ENCODE data around the gene LRRC36. TPM values are rescaled to one million over a fixed set of nuclear protein-coding genes. Genes with fewer than 3 reads are reported as not detected.

Gene LRRC36
- total and polyA plus RNA-seq, 2 of the 8 experiments (the other 6 are each of a cell fraction or from before 2014, with no cell fraction given): 0.15 TPM; not detected in 1

DNA sequence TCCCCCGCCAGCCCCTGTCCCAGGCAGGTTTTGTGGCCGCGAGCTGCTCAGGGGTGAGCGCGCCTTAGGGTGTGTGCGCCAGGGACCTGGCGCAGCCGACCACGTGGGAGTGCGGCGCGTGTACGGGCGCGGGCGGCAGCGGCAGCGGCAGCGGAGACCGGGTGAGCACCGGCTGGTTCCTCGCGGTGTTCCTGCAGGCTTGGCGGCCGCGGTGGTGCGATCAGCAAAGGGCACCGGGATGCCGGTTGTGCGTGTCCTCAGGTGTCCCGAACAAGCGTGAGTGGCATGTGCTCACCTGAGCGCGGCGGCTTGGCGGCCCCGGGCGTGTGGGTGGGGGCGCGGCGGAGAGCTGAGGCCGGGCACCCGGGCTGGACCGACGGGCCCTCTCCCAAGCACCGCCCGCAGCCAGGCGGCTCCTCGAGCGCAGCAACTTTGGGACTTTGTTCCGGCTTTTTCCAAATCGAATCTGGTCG lies 103.9 kb downstream of the LRRC36 start:
- Histone ChIP-seq H2BK12ac (ENCODE audit: low read depth, low read length) (peak overlapping the region; percentile 55; the same call in 1 of the 2 replicates), H2AFZ (ENCODE audit: low read length) (no peak overlapping the region), H3K4ac (replicated peaks; ENCODE audit: insufficient read length, low read depth, low read length) (peak overlapping the region; percentile 59), H3K4me1 (replicated peaks in 1 of 4; ENCODE audit: control insufficient read depth in 3 of 4, insufficient read depth in 4 of 4, low read length in 3 of 4) (peaks cover 4 to 42% (median 34%) of the 10 kb centered on the region in 4 experiments), H2BK15ac (ENCODE audit: low read length) (peak overlapping the region; percentile 81; the same call in 1 of the 2 replicates), H3K27me3 (replicated peaks in 1 of 4; ENCODE audit: control insufficient read depth in 3 of 4, extremely low read depth in 1 of 4, insufficient read depth in 3 of 4, low read length in 3 of 4) (peaks cover 0 to 19% (median 15%) of the 10 kb centered on the region in 4 experiments; a peak in 6 of 7 replicates), H3K79me1 (ENCODE audit: low read depth, low read length) (peaks cover 10% of the 10 kb centered on the region; the same call in 1 of the 2 replicates), H3K79me2 (ENCODE audit: control insufficient read depth in 1 of 2, insufficient read depth in 2 of 2, low read length in 2 of 2) (no peaks in the 10 kb centered on the region; a peak in 1 of 4 replicates), H3K4me2 (ENCODE audit: insufficient read depth in 1 of 2, low read depth in 2 of 2, low read length in 2 of 2) (peak overlapping the region; percentile 87 to 92), H4K20me1 (replicated peaks in 1 of 2; ENCODE audit: control insufficient read depth in 1 of 2, insufficient read depth in 2 of 2, low read length in 2 of 2) (peaks cover 0 to 3% of the 10 kb centered on the region in 2 experiments), H2AK5ac (ENCODE audit: low read depth, low read length) (no peak overlapping the region), H4K91ac (replicated peaks; ENCODE audit: insufficient read length, low read length) (peak overlapping the region; percentile 89), H3K23ac (ENCODE audit: insufficient read length) (no peak overlapping the region), H4K8ac (ENCODE audit: extremely low read depth, insufficient read depth, low read length) (peak overlapping the region; percentile 87), H3K36me3 (ENCODE audit: control insufficient read depth in 2 of 4, insufficient read depth in 4 of 4, low read length in 3 of 4) (peaks cover 0 to 2% (median 0%) of the 10 kb centered on the region in 4 experiments; a peak in 2 of 8 replicates), H3K4me3 (ENCODE audit: extremely low read depth in 1 of 4, insufficient read depth in 2 of 4, low read depth in 3 of 4, low read length in 4 of 4) (peak overlapping the region; percentile 56 to 86 (median 66)), H3K9ac (replicated peaks in 1 of 4; ENCODE audit: extremely low read depth in 1 of 4, low read depth in 3 of 4, low read length in 3 of 4) (peak overlapping the region; percentile 35 to 76 (median 70)), H3K27ac (ENCODE audit: low read depth, low read length) (no peak overlapping the region; the same call in 1 of the 2 replicates), H3K14ac (ENCODE audit: insufficient read length) (no peak overlapping the region), H2BK20ac (ENCODE audit: low read length) (no peak overlapping the region), H3K56ac (replicated peaks; ENCODE audit: insufficient read length, low read depth, low read length) (no peak overlapping the region), H3K9me3 (ENCODE audit: insufficient read depth in 2 of 2, low read depth in 1 of 2, low read length in 1 of 2) (no peaks in the 10 kb centered on the region), H2BK5ac (ENCODE audit: low read depth, low read length) (peak overlapping the region; percentile 85; the same call in 1 of the 2 replicates), H4K5ac (ENCODE audit: insufficient read length, low read depth, low read length) (peak overlapping the region; percentile 35), H3K23me2 (ENCODE audit: low read depth, low read length) (peaks cover 17% of the 10 kb centered on the region; the same call in 1 of the 2 replicates), H2BK120ac (replicated peaks; ENCODE audit: low read depth, low read length) (no peak overlapping the region), H3K18ac (ENCODE audit: extremely low read depth, low read length) (peak overlapping the region; percentile 99)
- ChIA-PET CTCF (ENCODE audit: partially characterized antibody) (interaction anchor here (0.8 to 28.4 kb wide), 5 partner anchors 9 to 103 kb away, joined by 3 to 683 read pairs (median 6); no protein-coding TSS in a partner anchor), POLR2A (ENCODE audit: partially characterized antibody) (interaction anchor here (0.6 to 7.3 kb wide), 7 partner anchors 9 to 64 kb away, joined by 3 to 67 read pairs (median 4); no protein-coding TSS in a partner anchor)
- DNase-seq (ENCODE audit: low read depth in 1 of 2, low spot score in 2 of 2): peak in 1 of 2 experiments; percentile 77
- FAIRE-seq: no peak
- WGBS, 2 experiments (ENCODE audit: extremely low coverage in 1 of 2, insufficient coverage in 1 of 2, insufficient read length in 1 of 2, insufficient replicate concordance in 2 of 2, low coverage in 1 of 2, low lambda C conversion rate in 2 of 2, missing lambda C conversion rate in 1 of 2): 5% methylated on average over 32 of the region's 53 CpGs; no CpG with 5 or more reads in 1 of the 2 experiments
- 0 out of 2 replicates have a peak, but pooled peaks have one; percentile 15 for TF ChIP-seq POLR2AphosphoS5 (IDR thresholded peaks at IDR 0.05; ENCODE audit: low read depth, low read length)
- TF ChIP-seq, protein P1, sequence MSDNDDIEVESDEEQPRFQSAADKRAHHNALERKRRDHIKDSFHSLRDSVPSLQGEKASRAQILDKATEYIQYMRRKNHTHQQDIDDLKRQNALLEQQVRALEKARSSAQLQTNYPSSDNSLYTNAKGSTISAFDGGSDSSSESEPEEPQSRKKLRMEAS (IDR thresholded peaks at IDR 0.05): peak; percentile 95
- TF ChIP-seq ZNF274 (IDR thresholded peaks at IDR 0.05; ENCODE audit: borderline replicate concordance, extremely low read depth, low read length): no peak
- TF ChIP-seq JUND (IDR thresholded peaks at IDR 0.05; ENCODE audit: low read length): no peak
- no peak for TF ChIP-seq BCL11A (IDR thresholded peaks at IDR 0.05; ENCODE audit: low read depth in 2 of 2, low read length in 2 of 2)
- TF ChIP-seq, protein P2, sequence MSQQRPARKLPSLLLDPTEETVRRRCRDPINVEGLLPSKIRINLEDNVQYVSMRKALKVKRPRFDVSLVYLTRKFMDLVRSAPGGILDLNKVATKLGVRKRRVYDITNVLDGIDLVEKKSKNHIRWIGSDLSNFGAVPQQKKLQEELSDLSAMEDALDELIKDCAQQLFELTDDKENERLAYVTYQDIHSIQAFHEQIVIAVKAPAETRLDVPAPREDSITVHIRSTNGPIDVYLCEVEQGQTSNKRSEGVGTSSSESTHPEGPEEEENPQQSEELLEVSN (IDR thresholded peaks at IDR 0.05): peak; percentile 83
- TF ChIP-seq EZH2 (IDR thresholded peaks at IDR 0.05; ENCODE audit: low read depth, low read length, severe bottlenecking): peak; percentile 40
- TF ChIP-seq KDM4A (IDR thresholded peaks at IDR 0.05; ENCODE audit: low read depth, low read length, severe bottlenecking): peak; percentile 52
- TF ChIP-seq TAF1 (IDR thresholded peaks at IDR 0.05; ENCODE audit: low read depth, low read length): peak; percentile 27; the same call in 1 of the 2 replicates
- TF ChIP-seq, protein P3, sequence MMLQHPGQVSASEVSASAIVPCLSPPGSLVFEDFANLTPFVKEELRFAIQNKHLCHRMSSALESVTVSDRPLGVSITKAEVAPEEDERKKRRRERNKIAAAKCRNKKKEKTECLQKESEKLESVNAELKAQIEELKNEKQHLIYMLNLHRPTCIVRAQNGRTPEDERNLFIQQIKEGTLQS (IDR thresholded peaks at IDR 0.05; ENCODE audit: insufficient read depth, low read depth, low read length): no peak
- TF ChIP-seq POLR2A (IDR thresholded peaks at IDR 0.05; ENCODE audit: control extremely low read depth in 1 of 2, low read depth in 2 of 2, low read length in 2 of 2): peak in 1 of 2 experiments; percentile 32; a peak in 1 of 3 replicates
